Stimulated activated CD8-positive, alpha-beta memory T cell treated with anti-CD3 and anti-CD28 coated beads, Interleukin-7, amount 100 ng/mL, for 1 hour (primary cell): ENCODE measurements around the gene HEPACAM.

Experiments used
- DNase-seq, 2 donors: peaks; one replicate each; pipeline ENCODE4 v3.0.0-alpha.2; 2020; ENCODE audit warnings: low read depth in 2 of 2

Gene HEPACAM

DNA sequence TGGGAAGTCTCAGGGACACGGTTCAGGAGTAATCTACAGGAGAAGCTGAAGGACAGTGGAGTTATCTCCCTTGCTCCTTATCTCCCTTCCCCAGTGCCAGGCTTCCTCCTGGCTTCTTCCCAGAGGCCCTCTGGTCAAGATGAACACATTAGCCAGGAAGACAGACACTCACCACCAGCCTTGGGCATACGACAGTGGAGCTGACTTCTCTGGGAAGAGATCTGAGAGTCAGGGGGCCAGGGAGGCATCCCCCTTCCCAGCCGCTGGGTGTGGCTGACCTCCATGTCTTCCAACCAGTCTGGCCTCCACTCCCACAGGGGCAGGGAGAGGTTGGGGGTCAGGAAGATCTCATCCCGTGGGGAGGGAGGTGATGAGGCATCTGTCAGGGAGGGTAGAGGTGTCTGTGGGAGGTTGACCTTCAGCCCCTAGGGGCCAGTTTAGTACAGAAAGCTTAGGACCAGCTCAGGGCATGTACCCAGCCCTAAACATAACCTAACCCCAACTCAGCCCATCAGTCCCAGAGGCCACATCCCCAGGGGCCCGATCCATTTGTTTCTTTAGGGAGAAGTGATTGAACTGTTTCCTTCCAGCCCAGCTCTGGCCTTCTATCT lies 50.9 kb downstream of the HEPACAM start:
- no peak for DNase-seq

DNA sequence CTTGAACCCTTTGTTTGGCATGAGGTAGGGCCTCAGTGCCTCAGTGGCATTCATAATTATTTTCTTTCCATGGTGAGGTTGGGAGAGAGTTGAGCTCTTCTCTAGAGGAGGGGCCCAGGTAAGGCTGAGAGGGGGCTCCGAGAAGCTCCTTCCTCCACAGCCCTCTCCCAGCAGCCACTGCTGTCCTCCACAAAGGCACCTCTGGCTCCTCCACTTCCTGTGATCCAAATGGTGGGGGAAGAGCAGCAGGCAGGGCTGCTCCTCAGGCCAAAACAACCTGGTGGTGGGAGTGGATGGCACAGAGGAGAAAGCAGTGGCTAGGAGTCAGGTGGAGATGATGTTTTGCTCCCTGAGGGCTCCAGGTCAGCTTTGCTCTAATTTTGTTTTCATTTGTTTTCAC lies 51.5 kb downstream of the HEPACAM start:
- no peak for DNase-seq

DNA sequence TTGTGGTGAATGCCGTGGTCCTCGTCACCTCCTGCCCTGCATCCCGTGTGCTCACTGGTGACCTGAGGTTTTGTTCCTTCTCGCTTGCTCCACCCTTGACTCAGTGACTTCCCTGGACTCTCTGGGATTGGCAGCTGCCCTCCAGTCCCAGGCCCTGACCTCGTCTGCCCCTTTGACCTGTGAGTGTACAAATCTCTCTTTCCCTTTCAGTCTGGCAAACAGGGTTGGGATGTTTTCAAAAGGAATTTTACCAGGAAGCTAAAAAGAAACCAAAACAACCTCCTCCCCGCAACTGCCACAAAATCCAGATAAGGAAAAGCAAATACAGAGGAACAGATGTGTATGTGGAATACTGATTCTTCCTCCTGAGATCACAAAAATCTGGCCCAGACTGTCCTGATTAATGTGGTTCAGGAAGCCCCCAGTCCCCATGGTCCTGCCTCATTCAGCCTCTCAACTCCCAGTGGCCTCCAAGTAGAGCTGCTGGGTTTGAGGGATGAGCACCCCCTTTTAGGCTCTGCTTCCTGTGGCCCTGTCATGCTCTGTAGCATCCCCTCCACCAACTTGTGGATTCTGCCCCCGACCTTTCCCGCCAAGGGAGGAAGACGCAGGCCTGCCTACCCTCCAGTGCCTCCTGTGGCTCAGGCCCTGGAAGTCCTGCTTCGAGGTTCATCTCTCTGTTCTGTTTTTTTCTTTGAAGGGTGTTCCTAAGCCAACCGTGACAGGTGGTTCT lies 53.3 kb downstream of the HEPACAM start:
- no peak for DNase-seq

DNA sequence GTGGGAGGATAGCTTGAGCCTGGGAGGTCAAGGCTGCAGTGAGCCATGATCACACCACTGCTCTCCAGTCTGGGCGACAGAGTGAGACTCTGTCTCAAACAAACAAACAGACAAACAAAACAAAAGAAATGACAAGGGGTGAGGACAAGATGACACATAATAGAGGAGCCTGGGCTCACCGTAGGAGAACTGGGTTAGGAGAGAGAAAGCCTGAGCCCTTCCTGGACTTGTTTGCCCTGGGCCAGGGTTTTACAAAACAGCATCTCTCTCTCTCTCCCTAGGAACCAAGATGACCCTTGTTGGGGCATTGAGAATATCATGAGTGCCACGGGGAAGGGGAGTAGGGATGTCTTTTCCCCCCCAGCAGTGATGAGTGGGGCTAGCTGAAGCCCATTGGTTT lies 54.9 kb downstream of the HEPACAM start:
- no peak for DNase-seq

DNA sequence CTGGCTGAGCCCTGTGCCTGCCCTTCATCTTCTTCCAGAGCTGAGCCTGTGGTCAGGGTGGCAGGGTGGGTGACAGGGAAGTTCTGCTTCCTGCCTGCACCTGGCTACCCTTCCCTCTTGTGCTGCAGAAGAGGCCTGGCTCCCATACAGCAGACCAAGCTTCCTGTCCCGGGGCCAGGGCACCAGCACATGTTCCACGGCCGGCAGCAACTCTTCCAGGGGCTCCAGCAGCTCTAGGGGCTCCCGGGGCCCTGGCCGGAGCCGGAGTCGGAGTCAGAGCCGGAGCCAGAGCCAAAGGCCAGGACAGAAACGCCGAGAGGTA lies 55.6 kb downstream of the HEPACAM start:
- no peak for DNase-seq

DNA sequence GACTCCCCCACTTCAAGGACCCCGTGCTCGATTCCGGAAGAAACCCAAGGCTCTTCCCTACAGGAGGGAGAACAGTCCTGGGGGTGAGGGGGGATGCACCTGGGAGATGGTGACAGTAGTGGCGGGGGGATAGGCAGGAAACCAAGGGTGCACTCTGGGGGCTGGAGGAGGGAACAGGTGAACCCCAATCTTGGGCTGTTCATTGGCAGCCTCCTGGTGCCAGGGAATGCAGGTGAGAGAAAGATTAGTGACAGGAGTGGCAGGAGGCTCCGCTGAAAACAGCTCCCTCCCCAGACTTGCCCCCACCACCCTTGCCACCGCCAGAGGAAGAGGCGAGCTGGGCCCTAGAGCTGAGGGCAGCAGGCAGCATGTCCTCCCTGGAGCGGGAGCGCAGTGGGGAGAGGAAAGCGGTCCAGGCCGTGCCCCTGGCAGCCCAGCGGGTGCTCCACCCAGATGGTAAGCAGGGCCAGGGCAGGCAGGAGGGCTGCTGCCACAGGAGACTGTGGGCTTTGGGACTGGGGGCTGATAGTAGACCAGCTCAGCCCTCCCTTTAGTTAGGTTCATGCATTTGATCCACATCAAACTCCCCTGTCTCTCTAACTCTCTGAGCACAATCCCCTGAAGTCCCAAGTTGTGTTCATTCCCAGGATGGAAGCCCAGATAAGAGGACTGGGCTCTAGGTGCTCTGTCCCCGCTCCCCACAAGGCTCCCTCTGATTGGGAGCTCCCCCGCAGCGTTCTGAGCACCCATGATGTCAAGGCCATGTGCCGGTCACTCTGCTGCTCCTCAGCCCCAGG lies 56.2 kb downstream of the HEPACAM start:
- DNase-seq, result no peak

DNA sequence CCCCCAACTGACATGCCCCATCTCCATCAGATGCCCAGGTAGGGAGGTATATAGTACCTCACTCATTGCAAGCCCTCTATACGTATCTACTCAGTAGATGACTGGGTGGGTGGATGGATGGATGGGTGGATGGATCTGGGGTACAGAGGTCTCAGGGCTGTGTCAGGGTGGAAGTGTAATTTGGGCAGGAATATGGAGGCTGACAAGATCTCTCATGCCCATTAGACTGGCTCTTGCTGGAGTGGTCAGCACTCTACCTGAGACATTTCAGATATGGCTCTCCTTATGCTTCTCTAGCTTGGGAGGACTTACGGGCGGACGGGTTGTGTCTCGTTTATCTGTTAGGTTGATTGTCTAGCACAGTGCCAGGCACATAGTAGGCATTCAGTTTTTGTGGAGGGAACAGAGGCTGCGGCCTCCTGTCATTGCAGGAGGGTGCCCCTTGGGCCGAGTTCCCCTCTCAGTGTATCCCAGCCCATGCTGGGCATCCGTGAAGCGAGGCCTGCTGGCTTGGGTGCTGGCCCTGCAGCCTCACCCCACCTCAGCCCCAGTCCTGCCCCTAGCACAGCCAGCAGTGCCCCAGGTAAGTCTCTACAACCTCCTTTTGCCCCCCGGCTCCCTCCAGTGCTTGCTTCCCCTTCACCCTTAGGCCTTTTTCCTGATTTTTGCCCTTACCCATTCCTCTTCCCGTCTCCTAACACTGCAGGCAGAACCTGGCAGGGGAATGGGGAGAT lies 56.9 kb downstream of the HEPACAM start:
- no peak for DNase-seq

DNA sequence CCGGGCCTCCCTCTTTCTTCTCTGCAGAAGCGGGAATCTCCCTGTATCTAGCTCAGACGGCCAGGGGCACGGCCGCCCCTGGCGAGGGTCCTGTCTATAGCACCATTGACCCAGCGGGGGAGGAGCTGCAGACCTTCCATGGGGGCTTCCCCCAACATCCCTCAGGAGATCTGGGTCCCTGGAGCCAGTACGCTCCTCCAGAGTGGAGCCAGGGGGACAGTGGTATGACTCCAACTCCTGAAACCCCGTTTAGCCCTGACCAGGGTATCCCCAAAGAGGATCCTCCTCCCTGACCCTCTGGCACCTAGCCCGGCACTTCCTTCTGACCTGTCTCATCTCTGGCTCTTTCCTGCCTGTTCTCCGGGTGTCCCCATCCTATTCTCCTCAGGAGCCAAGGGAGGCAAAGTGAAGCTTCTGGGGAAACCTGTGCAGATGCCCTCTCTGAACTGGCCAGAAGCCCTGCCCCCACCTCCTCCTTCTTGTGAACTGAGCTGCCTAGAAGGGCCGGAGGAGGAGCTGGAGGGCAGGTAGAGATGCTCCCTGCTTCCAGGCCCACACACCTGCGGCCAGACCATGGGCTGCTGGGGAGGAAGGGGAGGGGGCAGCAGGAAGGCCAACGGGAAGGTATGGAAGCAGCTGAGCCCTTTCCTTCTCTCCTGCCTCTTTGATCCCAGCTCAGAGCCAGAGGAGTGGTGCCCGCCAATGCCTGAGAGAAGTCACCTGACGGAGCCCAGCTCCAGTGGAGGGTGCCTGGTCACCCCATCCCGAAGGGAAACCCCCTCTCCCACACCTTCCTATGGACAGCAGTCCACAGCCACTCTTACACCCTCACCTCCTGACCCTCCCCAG lies 57.7 kb downstream of the HEPACAM start:
- no peak for DNase-seq

DNA sequence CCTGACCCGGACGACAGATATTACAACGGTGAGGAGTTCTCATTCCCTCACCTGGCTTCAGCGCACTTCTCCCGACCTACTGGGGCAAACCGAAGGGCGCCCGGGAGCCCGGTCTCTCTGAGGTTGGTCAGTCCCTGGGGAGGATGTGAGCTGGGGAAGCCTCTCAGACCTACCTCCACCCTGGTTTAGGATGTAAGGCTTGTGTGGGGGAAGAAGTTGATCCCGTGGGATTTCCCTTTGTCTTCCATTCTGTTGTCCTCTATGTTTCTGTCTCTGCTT lies 58.3 kb downstream of the HEPACAM start:
- DNase-seq, result no peak

DNA sequence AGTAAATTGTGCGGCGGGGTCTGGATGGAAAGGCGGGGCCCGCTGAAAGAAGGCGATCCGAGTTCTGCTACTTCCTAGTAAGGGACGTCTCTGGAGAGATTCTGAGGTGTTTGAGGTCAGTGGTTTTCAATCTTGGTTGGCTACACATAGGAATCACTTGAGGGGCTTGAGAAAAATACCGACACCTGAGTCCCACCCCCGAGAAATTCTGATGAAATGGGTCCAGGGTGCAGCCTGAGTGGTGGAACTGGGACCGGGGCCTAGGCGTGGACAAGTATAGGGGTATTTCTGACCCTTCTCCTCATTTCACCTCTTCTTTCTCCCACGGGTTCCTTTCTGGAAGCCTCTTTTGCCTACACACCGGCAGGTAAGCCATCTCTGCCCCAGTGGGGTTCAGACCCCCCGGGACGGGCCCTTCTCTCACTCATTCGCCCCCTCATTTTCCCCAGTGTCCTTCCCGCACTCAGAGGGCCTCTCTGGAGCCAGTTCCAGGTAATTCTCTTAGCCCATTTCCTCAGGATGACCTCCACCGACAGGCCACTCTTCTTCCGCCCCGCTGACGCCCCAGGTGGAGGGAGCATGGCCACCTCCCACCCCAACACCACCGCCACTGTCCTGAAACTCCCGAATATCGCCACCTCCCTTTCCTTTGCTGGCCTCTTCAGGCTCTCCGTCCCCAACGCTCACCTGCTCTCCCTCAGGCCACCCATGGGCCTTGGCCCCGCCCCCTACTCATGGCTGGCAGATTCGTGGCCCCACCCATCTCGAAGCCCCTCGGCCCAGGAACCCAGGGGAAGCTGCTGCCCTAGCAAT lies 58.8 kb downstream of the HEPACAM start:
- no peak for DNase-seq

DNA sequence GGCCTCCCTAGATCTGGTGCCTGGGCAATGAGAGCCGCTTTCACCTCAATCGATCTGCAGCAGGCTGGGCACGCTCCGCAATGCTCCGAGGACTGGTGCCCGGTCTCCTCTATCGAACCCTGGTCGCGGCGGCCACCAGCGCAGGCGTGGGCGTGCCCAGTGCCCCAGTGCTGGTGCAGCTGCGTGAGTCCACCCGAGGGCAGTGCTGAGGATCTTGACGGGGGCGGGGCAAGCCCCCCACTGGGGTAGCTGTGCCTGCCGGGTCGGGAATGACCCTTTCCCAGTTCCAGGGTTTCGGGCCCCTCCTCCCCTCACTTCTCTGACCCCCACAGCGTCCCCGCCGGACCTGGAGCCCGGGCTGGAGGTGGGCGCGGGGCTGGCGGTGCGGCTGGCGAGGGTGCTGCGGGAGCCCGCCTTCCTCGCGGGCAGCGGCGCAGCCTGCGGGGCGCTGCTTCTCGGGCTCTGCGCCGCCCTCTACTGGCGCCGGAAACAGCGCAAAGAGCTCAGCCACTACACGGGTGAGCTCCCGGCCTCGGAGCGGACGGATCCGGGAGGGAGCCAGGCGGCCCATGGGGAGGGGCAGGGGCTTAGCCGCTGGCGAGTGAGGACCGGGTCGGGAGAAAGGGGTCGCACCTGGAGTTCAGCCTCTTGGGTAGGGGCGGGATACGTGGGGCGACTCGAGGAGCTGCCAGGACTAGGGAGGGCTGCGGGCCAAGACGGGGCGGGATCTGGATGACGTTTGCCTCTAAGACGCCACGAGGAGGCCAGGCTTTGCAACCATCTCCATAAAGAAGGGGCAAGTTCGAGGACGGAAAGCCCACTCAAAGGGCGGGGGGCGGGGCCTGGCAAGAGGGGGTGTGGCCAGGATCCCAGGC lies 59.7 kb downstream of the HEPACAM start:
- DNase-seq, result peak; percentile 37 to 49

DNA sequence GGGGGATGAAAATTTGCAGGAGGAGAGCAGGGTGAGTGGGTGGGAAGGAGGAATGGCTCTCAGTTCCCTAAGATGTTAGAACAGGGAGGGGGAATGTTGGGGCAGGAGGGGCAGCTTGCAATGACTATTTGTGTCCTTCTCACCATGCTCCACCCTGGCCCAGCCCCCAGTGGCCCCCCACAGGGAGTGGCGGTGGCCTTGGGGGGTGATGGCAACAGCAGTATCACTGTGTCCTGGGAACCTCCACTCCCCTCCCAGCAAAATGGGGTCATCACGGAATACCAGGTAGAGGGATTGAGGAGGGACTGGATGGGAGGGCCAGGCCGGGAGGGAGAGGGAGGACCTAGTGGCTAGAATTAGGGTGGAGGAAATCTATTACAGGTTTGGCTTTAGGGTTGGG lies 60.4 kb downstream of the HEPACAM start:
- DNase-seq, result no peak

DNA sequence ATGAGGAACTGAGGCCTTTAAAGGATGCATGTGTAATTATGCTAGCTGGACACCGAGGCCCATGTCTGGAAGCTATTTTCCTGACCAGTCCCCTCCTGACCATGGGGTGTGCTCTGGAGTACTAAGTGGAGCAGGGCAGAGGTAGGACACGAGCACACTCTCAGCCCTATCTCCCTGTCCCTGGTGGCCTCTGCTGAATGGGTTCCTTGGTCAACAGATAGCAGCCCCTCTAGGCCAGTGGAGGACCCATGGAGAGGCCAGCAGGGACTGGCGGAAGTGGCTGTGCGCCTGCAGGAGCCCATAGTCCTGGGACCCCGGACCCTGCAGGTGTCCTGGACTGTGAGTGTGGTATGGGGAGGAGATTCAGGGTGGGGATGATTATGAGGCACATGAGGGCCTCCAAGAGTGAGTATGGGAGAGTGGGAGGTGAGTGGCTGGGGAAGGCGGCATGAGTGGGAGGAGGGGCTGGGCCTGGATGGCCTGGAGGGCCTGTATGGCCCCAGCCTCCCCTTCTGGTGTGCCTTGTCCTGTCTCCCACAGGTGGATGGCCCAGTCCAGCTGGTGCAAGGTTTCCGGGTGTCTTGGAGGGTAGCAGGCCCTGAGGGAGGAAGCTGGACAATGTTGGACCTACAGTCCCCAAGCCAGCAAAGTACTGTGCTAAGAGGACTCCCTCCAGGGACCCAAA lies 61.1 kb downstream of the HEPACAM start:
- DNase-seq, result no peak

DNA sequence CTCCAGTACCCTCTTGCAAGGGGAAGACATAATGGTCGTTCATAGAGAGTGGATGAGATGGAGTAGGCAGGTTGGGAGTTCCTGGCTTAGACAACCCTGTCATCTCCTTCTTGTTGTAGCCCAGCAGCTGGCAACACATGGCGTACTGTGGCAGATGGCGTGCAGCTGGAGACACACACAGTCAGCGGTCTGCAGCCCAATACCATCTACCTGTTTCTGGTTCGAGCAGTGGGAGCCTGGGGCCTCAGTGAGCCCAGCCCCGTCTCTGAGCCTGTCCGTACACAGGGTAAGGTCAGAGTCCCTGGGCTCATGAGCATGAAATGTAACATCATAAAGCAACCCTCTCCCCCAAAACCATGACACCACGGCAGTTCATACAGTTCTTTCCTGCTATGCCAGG lies 61.9 kb downstream of the HEPACAM start:
- DNase-seq, result no peak

DNA sequence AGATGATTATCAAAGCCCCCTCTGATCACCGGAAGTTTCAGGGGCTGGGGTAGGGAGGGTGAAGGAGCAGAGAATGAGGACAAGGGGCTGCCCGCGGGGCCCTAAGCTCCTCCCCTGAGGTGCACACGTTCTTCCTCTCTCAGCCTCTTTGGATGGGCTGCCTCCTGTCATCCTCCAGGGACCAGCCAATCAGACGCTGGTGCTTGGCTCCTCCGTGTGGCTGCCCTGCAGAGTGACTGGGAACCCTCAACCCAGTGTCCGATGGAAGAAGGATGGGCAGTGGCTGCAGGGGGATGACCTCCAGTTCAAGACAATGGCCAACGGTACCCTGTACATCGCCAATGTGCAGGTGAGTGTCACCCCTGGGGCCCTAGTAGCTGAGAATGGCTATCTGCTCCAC lies 63.1 kb downstream of the HEPACAM start:
- no peak for DNase-seq

DNA sequence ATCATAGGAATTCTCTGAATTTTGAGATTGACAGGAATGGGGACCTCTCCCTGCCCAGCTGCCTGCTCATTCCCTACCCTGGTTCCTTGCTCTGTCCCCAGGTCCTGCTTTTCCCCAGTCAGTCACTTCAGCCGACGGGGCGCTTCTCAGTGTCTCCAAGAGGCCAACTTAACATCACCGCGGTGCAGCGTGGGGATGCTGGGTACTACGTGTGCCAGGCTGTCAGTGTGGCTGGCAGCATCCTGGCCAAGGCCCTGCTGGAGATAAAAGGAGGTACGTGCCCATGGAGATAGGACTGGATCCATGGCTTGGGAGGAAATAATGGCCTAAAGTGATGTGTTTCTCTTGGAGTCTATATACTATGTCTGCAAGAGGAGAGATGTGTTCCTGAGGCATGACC lies 63.6 kb downstream of the HEPACAM start:
- no peak for DNase-seq

DNA sequence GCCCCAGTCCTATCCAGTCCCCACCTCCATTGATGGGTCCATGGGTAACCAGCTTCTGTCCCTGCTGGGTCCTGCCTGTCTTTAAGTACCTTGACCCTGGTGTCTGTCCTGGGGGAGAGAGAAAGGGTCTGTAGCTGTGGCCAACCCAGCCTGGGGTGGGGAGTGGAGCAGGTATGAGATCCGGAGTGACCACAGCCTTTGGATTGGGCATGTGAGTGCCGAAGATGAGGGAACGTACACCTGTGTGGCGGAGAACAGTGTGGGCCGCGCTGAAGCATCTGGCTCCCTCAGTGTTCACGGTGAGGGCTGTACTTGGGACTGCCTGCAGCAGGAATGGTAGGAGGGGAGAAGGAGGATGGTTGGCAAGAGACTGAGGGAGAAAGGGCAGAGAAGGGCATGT lies 65.4 kb downstream of the HEPACAM start:
- no peak for DNase-seq

DNA sequence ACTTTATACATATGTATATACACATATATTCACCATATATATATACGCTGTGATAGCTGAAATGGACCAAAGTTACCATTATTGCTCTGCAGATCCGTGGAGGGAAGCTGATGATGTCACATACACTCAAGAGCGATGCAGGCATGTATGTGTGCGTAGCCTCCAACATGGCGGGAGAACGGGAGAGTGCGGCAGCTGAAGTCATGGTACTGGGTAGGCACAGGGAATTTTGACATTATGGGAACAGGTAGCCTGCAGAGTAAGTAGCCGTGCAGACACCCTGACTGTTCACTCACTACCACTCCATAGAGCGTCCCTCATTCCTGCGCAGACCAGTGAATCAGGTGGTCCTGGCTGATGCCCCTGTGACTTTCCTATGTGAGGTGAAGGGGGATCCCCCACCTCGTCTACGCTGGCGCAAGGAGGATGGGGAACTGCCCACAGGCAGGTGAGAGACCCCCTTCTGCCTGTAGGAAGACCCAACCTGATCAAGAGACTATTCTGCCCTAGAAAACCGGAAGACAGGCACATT lies 65.9 kb downstream of the HEPACAM start:
- no peak for DNase-seq

DNA sequence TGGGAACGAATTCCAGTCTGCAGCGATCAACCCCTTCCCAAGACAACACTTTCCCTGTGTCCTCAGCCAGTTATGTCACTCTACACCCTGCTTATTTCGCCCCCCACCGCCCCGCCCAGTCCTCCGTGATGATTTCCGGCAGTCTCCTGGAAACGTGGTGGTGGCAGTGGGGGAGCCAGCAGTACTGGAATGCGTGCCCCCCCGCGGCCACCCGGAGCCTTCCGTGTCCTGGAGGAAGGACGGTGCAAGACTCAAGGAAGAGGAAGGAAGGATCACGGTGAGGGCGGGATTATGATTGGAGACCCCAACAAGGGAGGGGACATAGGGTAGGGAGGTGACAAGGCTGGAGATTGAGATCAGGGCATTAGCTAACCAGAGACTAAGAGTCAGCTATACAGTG lies 66.5 kb downstream of the HEPACAM start:
- DNase-seq, result no peak
